Measurements from ENCODE around the gene GBX2. TPM values are rescaled to one million over a fixed set of nuclear protein-coding genes. Genes with fewer than 3 reads are reported as not detected.
A peak's percentile ranks its signal among the peaks of the same experiment; 100 is the strongest.

The GBX2 gene
- total and polyA plus RNA-seq, 8 donors: 0.06 to 0.10 TPM; not detected in 6

GRCh38 chr2:236200378-236200777, 32.2 kb upstream of the GBX2 start:
- H3K9me3 ChIP-seq: peaks cover 0 to 5% of the 10 kb centered on the region in 2 donors
- peak in 1 of 4 donors; percentile 7 for DNase-seq
- H3K27me3 ChIP-seq: peaks cover 0 to 5% of the 10 kb centered on the region in 2 donors
- no peak for TF ChIP-seq CTCF (IDR thresholded peaks at IDR 0.05)
- H3K27ac ChIP-seq: no peak overlapping the region
- ATAC-seq: no peak
- no peaks in the 10 kb centered on the region for H3K4me1 ChIP-seq
- no peak overlapping the region for H3K4me3 ChIP-seq
- intact Hi-C loops (cut with DNase I): no loop called here
- no peaks in the 10 kb centered on the region for H3K36me3 ChIP-seq

DNA sequence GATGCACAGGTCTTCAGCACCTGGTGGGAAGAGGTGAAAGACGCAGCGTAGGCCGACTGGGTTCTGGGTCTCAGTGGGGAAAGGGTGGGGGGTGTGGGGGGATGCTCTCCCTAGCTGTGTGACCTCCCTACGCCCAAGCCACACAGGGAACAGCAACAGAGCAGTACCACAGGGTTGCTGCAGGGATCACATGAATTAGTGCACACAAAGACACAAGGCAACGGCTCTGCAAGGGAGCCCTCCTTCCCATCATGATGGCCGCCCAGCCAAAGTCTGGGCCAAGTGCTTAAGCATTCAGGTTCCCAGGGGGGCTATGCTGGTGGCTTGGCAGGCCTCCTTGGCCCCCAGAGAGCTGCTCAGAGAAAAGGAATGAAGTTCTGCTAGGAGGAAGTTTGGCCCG, 28.2 kb upstream of the GBX2 start:
- TF ChIP-seq CTCF (IDR thresholded peaks at IDR 0.05): no peak
- Histone ChIP-seq H3K27ac (no peak overlapping the region), H3K27me3 (no peaks in the 10 kb centered on the region), H3K4me1 (no peaks in the 10 kb centered on the region), H3K4me3 (no peak overlapping the region), H3K9me3 (no peaks in the 10 kb centered on the region), H3K36me3 (no peaks in the 10 kb centered on the region)
- no peak for ATAC-seq
- DNase-seq: no peak
- intact Hi-C loops (cut with DNase I): no loop called here

DNA sequence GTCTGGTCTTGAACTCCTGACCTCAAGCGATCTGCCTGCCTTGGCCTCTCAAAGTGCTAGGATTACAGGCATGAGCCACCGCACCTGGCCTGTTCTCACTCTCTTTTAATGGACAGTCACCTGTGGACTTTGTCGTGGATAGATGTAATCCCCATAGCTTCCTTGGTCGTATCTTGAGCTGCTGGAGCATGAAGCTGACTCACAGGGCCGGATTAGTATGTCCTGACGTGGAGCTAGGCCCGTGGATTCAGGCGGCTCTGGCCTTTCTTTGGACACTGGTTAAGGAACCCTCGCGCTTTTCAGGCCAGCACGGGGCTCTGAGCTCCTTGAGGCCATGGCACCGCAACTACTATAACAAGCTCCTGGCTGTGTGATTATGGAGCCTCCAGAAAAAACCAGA, 27.5 kb upstream of the GBX2 start:
- Histone ChIP-seq H3K27me3 (no peaks in the 10 kb centered on the region), H3K4me3 (no peak overlapping the region), H3K4me1 (no peaks in the 10 kb centered on the region), H3K9me3 (no peaks in the 10 kb centered on the region), H3K27ac (no peak overlapping the region), H3K36me3 (no peaks in the 10 kb centered on the region)
- intact Hi-C loops (cut with DNase I): no loop called here
- ATAC-seq (no peak), DNase-seq (no peak)
- no peak for TF ChIP-seq CTCF (IDR thresholded peaks at IDR 0.05)

DNA sequence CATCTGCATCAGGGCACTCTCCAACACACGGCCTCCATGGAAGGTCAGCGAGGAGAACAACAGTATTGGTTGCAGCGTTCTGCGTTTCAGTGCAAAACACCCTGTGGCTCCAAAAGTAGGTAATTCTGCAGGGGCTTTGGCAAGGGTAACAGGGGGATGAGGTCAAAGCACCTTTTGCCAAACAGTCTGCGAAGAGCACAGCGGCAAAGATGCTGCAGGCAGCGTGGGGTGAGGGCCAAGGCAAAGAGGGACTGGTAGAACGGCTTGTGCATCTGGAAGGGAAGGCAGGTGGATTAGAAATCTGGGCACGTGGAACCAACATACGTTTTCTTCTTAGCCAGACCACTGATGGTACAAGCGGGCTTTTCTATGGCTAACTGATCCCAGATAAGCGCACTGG, 26.6 kb upstream of the GBX2 start:
- ATAC-seq (no peak), DNase-seq (no peak)
- intact Hi-C loops (cut with DNase I): no loop called here
- Histone ChIP-seq H3K4me3 (no peak overlapping the region), H3K9me3 (no peaks in the 10 kb centered on the region), H3K4me1 (no peaks in the 10 kb centered on the region), H3K27ac (no peak overlapping the region), H3K36me3 (no peaks in the 10 kb centered on the region), H3K27me3 (no peaks in the 10 kb centered on the region)
- no peak for TF ChIP-seq CTCF (IDR thresholded peaks at IDR 0.05)

DNA sequence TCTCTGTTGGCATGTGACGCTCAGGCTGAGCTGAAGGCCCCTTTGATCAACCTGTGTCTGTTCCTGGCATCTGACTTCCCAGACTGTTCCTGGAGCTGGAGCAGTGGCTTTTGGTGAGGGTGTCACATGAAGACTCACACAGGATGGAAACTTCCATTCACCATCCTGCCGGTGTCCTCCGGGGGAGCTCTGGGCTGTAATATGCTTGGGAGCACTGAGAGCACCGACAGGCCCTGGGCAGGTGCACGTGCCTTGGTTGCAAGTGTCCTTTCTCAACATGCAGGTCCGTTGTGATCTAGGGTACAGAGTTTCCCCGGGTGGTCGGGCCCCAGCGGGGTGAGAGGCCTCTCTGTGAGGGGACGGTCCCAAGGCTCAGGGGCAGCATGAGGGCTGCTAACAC, 24.8 kb upstream of the GBX2 start:
- ATAC-seq: no peak
- intact Hi-C loops (cut with DNase I): no loop called here

More for the DNA sequence above, 24.8 kb upstream of the GBX2 start:
- no peaks in the 10 kb centered on the region for H3K36me3 ChIP-seq
- no peak for DNase-seq
- no peak for TF ChIP-seq CTCF (IDR thresholded peaks at IDR 0.05)
- H3K27ac ChIP-seq: no peak overlapping the region
- no peak overlapping the region for H3K4me3 ChIP-seq
- H3K9me3 ChIP-seq: no peaks in the 10 kb centered on the region
- H3K27me3 ChIP-seq: no peaks in the 10 kb centered on the region
- no peaks in the 10 kb centered on the region for H3K4me1 ChIP-seq
